HG03159 (cell line): Measurements from ENCODE around the gene WASL.
"Not testable (repeated sequence)": the region's sequence is repeated elsewhere in the genome, so short reads cannot be mapped to it uniquely, and the experiment has no call there.

ENCODE experiments used
- ATAC-seq: cut with Tn5 transposase; IDR thresholded peaks from one replicate; pipeline ENCODE4 v1.9.1; 2021; ENCODE audit warnings: mild to moderate bottlenecking, moderate library complexity; ENCODE audit not compliant: unreplicated experiment

The WASL gene

GRCh38 chr7:123635551-123636359 is 113.0 kb downstream of the WASL start:
- ATAC-seq = no peak

DNA sequence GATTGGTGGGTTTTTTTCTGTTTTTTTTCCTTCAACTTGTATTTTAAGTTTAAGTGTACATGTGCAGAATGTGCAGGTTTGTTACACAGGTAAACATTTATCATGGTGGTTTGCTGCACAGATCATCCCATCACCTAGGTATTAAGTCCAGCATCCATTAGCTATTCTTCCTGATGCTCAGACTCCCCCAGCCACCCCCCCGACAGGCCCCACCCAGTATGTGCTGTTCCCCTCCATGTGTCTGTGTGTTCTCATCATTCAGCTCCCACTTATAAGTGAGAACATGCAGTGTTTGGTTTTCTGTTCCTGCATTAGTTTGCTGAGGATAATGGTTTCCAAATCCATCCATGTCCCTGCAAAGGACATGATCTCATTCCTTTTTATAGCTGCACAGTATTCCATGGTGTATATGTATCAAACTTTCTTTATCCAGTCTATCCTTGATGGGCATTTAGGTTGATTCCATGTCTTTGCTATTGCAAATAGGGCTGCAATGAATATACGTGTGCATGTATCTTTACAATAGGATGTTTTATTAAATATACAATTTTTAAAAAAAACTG is 114.7 kb downstream of the WASL start:
- not testable (repeated sequence) for ATAC-seq

- ATAC-seq = no peak
Measured at GRCh38 chr7:123633553-123633952, 115.2 kb downstream of the WASL start.

GRCh38 chr7:123632808-123633207 is 116.0 kb downstream of the WASL start:
- ATAC-seq = no peak
